Upper lobe of left lung (tissue), 4 donors: Measurements from ENCODE around the gene NAGLU.

Experiments
- EP300 ChIP-seq, 4 donors: sonication (generic); formaldehyde crosslinking; IDR thresholded peaks; one replicate each; pipeline ENCODE4 v1.5.1; 2017; ENCODE audit warnings: antibody characterized with exemption in 4 of 4, control low read depth in 2 of 4
- POLR2A ChIP-seq, 4 donors: fragments of 450-650 bp; IDR thresholded peaks; one replicate each; pipeline ENCODE4 v1.5.1; 2016 to 2017; ENCODE audit warnings: antibody characterized with exemption in 4 of 4, mild to moderate bottlenecking in 2 of 4
- TF ChIP-seq, protein P1 (sequence below), 6 experiments: fragments of 450-650 bp in 4 of 6; fragments of 200-600 bp in 2 of 6; sonication (generic) in 2 of 6; IDR thresholded peaks; one replicate each; pipeline ENCODE4 v1.5.1; 2016 to 2019; ENCODE audit warnings: antibody characterized with exemption in 6 of 6

DNA sequence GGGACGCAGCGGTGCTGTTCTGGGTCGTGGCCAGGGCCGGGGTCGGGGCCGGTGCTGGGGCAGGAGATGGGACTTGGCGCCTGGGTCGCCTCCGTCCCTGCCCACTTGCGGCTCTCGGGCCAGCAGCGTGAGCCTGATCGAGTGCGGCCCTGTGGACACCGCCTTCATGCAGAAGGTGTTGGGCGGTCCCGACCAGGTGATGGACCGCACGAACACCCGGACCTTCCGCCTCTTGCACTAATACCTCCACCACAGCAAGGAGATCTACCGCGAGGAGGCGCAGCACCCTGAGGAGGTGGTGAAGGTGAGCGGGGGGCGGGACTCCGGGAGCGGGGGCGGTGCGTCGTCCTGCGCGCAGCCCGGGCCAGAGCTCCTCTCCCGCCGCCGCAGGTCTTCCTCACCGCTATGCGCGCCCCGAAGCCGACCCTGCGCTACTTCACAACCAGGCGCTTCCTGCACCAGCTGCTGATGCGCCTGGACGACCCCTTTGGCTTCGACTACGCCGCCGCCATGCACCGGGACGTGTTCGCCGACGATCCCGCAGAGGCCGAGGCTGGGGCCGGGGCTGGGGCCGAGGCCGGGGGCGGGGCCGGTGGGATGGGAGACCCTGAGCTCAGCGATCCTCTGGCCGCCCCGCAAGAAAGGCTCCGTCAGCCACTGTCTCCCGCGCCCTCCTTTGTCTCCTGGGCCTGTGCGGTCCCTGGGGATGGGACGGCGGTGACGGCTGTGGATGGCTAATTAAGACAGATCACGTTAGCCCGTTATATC is 12.2 kb downstream of the NAGLU start:
- TF ChIP-seq, protein P1, sequence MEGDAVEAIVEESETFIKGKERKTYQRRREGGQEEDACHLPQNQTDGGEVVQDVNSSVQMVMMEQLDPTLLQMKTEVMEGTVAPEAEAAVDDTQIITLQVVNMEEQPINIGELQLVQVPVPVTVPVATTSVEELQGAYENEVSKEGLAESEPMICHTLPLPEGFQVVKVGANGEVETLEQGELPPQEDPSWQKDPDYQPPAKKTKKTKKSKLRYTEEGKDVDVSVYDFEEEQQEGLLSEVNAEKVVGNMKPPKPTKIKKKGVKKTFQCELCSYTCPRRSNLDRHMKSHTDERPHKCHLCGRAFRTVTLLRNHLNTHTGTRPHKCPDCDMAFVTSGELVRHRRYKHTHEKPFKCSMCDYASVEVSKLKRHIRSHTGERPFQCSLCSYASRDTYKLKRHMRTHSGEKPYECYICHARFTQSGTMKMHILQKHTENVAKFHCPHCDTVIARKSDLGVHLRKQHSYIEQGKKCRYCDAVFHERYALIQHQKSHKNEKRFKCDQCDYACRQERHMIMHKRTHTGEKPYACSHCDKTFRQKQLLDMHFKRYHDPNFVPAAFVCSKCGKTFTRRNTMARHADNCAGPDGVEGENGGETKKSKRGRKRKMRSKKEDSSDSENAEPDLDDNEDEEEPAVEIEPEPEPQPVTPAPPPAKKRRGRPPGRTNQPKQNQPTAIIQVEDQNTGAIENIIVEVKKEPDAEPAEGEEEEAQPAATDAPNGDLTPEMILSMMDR (IDR thresholded peaks at IDR 0.05), result peak in 4 of 6 experiments; percentile 28 to 75 (median 67)
- no peak for TF ChIP-seq POLR2A (IDR thresholded peaks at IDR 0.05)
- TF ChIP-seq EP300 (IDR thresholded peaks at IDR 0.05), result no peak
